HG02610 (cell line): Measurements from ENCODE around the gene RHPN2.

Source experiments
- ATAC-seq: cut with Tn5 transposase; IDR thresholded peaks from one replicate; pipeline ENCODE4 v1.9.1; 2021; ENCODE audit warnings: mild to moderate bottlenecking, moderate library complexity; ENCODE audit not compliant: unreplicated experiment

RHPN2 gene

DNA sequence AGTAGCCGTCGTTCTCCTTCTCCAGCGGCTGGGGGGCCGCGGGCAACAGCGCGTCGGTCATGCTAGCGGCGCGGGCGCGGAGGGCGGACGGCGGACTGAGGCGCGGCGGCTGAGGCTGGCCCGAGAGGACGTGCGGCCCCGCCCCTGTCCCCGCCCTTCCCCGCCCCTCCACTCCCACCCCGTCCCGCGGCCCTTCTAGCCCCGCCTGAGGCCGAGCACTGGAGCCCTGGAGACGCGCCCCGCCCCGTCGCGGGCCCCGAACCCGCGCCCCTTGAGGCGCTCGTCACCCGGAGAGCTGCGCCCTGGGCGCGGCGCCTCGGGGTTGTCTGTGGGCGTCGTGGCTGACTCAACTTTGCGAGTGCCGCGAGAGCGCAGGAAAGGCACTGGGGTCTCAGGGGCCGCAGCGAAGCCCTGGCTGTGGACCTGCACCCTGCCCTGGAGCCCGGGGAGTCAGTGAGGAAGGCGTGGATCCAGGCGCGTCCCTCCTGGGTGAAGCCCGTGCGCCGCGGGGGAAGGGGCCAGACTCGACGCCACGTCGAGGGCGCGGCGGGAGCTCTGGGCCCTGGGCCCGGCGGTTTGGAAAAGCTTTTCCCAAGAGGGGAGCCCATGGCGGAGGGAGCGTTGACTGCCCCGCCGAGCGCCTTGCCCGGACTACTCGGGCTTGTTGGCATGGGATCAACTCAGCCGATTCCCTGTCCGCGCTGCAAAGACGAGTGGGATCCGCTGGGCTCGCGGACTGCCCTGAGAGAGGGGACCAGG, at the start of gene RHPN2:
Gene RHPN2 (minus strand): TSS at position 97 of the 759 bp plus-strand sequence. CDS start 36 bp downstream, at position 61.
- ATAC-seq, result no peak

DNA sequence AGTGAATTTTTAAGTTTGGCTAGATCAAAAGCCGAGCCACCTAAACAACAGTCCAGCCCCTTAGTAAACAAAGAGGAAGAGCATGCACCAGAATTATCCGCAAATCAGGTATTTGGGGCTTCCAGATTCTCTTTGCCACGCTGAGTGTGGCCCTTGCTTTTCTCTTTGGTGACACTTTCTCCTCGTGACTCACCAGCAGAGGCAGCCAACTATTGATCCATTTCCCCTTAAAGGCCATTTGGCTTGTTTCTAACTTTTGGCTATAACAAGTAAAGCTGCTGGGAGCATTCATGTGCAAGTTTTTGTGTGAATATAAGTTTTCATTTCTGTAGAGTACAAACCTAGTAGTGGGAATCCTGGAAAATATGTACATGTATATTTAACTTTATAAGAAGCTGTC, 49.6 kb upstream of the RHPN2 start:
- no peak for ATAC-seq

DNA sequence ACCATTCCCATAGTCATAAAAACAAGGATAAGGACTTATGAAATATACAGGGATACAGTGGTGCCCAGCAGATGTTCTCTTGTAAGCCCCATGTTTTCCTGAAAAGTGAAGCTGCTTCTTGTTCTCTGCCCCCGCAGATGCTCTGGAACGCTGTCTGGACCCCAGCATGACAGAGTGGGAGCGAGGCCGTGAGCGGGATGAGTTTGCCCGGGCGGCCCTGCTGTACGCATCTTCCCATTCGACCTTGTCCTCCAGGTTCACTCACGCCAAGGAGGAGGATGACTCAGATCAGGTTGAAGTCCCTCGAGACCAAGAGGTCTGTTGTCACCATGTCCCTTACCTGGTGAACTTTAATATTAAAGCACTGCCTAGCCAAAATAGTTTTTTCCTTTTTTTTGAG, 46.9 kb upstream of the RHPN2 start:
- ATAC-seq, result no peak

DNA sequence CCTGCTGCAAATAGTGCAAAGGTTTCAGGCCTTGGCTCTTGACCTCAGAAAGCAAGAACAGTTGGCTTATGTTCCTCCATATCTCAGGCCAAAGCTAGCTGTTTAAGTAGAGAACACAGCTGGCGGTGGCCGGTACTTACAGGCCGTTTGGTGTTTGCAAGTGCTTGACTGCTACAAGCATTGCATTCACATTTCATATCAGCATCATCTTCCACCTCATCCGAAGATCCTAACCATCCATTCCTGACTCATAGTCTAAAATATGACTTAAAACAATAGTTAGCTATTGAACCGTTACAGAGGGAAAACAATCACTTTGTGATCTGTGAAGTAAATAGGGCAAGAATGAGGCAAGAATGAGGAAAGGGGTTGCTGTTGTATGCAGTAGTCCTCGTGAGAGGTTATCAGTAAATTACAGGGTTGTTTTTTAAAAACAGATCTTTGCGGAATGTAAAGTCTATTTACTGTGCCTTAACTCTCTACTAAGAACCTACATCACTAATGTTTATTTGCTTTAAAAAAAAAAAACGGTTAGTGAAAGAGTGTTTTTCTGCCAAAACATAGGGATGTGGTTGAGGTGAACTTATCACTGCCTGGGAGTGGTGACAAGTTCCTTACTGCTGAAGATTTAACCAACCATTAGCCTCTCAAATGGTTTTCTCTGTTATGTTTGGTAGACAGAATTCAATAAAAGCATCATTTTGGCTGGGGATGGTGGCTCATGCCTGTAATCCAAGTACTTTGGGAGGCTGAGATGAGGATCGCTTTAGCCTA, 45.6 kb upstream of the RHPN2 start:
- ATAC-seq, result no peak

DNA sequence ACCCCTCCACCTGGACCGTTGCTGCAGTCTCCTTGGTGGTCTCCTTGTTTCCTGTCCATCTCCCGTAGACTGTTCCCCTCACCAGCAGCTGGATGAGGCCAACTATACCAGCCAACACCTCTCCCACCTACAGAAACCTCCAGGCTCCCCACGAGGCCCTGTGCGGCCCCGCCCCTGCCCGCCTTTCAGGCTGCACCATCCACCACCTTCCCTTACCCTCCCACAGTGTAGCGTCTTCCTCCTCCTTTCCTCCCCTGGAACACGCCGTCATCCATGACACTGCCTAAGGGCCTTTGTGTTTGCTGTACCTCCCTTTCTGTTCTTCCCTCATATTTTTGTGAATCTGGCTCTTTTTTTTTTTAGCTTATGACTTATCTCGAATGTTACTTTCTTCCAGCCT, 43.5 kb upstream of the RHPN2 start:
- no peak for ATAC-seq

DNA sequence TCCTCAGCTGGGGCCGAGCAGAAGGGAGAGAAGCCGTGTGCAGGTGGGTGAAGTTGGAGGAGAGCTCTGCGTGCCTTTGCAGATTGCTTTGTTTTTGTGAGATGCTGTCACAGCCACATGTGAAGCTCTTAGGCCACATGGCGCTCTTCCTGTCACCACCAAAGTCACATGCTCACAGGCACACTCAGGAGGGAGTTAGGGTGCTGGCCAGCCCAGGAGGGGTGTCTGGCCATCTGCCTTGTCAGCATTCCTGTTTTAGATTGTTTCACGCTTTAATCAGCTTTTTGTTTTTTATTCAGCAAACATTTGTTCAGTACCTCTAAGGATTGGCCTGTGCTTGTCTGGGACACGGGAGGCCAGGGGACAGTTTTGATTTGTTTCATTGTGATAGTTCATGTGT, 38.2 kb upstream of the RHPN2 start:
- no peak for ATAC-seq

DNA sequence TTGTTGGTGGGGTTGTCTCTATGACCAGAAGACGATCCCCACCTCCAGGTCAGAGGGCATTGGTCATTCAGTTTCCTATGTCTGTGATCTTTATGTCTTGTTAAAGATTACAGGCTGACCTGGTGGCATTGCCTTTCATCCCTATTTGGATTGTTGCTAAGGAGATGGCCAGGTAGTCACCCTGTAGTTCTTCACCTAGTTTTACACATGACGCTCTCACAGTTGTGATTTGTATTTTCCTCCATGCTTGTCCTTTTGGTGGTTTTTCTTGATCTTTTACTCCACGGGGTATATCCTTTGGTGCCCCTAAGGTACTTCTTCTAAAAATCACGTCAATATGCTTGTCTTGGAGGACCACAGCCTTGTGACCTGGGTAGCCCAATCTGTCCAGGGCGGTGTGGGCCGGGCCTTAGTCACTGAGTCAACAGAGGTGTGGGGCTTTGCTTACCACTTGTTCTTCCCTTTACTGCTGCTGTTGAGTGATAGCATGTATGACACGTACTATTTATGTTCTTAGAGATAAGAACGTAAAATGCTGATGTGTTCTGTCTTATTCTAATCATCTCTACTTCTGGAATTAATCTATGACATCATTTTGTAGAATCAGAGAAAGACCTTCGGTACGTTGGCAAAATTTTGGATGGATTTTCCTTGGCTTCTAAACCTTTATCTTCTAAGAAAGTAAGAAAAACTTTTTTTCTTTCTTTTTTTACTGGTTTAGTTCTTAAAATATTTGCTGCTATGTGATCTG, 36.4 kb upstream of the RHPN2 start:
- no peak for ATAC-seq

DNA sequence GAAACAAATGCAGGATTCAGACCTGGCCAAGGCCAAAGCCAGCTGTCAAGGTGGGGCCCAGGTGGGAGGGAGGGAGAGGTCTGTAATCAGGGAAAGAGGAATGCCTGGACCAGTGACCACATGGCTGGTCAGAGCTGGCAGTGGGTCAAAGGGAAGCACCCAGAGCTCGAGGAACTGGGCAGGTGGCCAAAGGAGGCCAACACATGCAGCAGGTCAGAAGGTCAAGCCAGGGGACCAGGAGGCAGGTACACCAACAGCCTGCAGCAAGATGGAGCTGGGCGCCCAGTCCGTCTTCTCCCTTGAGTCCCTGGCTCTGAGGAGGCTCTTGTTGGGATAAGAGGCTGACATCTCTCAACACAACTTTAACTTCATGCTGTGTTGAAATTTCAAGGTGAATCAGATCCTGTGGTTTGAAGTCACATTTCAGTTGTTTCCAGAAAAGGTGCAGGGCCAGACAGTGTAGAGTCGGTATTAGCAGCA, 33.4 kb upstream of the RHPN2 start:
- no peak for ATAC-seq

DNA sequence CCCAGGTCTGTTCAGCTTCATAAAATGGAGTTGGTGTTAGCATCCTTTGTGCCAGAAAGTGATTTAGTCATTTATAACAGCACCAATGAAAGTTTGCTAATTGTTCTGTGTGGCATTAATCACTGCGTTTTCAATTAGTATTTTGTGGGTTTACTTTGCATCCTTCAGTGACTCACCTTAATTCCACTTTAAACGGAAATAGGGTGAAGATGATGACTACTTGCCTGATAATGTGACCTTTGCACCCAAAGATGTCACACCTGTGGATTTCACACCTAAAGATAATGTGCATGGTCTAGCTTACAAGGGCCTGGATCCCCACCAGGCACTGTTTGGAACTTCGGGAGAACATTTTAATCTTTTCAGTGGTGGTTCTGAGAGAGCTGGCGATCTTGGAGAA, 31.3 kb upstream of the RHPN2 start:
- ATAC-seq, result no peak

DNA sequence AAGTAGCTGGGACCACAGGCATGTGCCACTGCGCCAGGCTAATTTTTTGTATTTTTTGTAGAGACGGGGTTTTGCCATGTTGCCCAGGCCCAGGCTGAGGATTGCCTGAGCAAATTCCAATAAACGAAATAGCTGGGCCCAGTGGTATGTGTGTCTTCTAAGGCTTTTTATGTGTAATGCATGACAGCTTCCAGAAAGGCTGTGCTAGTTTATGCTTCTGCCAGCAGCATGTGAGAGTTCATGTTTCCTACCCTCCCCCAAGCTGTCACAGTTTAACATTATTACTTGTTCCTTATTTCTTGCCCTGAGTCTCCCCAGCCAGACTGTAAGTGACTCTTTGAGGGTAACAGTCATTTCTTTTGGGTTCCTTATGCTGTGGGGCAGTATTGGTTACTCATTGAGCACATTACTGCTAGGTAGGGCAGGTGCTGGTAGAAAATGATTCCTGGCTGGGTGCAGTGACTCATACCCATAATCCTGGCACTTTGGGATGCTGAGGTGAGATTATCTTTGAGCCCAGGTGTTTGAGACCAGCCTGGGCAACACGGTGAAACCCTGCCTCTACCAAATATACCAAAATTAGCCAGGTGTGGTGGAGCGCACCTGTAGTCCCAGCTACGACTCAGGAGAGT, 29.9 kb upstream of the RHPN2 start:
- ATAC-seq, result no peak

DNA sequence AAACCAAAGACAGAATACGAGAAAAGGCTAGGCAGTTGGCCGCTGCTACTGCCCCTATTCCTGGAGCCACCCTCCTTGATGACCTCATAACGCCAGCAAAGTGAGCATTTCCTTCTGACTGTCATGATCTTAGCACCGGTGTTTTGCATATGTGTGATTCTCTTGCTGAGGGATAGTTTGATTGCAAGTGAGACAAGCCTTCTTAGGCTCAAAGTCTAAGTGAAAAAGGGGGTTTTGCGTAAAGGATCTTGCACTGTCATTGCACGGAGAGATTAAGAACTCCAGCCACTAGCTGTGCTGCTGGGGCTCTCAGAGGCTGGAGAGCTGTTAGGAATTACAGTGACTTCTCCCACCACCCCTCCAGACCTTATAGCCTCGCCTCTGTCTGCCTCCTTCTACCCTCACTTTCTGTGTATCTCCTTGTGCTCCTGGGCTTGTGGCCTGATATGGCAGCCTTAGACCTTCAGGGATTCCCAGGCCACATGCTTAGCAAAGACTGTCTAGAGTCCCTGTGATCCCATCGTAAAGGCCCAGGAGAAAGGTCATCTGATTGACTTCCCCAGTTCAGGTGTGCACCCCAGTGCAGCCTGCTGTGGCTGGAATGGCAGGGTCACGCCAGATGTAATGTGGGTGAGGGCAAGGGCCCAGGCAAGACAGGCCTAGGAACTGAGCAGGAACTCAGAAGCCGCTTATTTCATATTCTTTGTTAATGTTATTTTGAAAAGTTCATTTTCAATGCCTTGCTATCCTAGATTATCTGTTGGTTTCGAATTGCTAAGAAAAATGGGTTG, 28.9 kb upstream of the RHPN2 start:
- ATAC-seq, result no peak

DNA sequence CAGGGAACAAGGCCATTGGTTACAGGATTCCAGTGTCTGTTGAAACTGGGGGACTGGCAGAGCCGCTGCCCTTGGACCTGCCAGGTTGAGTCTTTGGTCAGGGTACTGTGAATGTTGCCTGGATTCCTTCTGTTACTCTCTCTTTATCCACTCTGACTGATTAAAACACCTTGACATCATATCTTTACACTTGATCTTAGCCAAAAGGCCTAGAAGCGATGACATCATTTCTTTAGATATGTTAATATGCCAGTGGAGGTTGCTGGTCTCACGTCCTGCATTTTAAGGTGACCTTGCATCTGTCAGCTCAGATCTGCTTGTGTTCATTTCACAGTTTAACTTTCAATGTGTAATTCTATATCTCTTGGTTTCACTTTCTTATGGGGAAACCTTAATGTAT, 25.5 kb upstream of the RHPN2 start:
- no peak for ATAC-seq

DNA sequence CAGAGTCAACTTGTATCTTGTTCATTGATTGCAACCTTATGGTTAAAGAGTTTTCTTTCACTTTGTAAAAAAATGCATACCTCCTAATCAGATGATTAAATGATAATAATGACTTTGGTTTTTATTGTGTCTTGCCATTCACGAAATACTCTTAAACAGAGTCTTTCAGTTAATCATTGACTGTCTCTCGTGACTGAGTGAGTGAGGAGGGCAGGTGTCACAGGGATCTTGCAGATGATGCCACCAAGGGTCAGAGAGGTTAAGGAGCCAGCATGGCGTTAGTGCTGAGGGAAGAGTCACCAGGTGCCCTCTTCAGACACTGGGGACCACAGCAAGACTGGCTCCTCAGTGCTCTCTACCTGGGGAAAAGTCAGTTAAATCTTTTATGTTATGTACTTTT, 24.3 kb upstream of the RHPN2 start:
- ATAC-seq, result no peak

DNA sequence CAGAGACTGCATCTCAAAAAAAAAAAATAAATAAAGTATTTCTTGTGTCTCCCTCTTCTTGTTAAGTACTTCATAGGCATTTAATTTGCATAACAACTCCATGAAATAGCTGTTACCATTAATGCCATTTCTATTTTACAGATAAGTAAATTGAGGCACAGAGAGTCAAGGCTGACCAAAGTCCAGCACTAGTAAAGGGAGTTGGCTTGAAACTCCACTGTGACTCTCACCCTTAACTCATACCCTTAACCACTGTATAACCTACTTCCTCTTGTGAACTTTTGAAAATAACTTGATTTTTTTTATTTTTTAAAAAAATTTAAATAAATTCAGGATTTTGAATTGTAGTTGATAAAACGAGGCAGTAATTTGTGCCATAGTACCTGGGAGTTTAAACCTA, 22.3 kb upstream of the RHPN2 start:
- no peak for ATAC-seq

DNA sequence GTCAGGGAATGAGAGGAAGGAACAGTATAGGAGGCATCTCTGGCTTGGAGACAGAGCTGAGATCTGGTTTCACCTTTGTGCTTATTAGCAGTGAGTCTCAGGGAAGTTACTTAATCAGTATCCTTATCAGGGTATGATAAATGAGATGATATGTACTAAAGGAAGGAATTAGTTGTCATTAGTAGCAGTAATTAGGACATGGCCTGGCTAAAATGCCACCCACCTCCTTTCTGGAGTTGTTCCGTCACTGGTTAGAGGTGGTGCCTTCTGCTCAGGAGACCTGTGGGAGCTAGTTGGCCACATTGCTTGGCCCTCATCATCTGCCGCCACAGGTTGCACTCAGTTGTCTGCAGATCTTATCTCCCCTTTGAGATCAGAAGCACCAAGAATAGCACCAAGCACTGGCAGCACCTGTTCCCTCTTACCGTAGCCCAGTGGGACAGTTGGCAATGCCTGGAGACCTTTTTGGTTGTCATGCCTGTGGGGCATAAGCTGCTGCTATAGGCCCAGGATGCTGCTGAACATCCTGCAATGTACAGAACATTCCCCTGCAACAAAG, 21.0 kb upstream of the RHPN2 start:
- ATAC-seq, result no peak

DNA sequence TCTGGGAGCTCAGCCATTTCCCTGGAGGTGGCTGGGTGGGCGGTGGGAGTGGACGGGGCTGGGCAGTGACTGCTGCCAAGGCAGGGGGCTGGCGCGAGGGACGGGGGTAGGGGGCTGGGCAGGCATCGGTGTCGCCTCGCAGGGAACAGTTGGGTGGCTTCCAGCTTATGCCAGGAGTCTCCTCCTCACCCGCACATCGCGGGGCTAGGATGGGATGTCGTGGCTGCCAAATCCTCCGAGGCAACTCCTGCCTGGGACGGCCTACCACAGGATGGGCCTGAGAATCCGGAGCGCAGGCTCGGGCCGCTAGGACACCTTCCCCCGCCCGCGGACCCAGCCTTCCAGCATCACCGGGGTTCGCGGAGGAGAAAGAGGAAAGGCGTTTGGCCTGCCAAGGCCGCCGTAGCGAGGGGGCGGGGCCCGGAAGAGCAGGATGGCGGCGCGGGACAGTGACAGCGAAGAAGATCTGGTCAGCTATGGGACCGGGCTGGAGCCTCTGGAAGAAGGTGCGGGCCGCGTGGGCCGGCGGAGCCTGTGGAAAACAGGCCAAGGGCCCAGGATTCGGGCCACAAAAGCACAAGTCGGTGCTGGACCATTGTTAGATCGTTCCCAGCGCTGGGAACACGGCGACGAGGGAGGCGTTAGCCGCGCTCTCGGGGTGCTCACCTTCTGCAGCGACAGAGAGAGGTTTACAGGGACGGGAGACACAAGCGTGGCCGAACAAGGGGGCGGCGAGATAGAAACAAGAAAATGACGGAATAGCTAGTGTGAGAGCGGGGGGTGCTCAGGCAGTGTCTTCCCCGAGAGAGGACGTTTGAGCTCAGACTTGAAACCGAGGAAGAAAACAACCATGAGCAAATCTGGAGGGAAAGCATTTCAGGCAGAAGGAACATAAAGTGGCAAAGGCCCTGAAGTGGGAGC, 16.3 kb upstream of the RHPN2 start, which contains the start of gene GPATCH1:
Gene GPATCH1 (plus strand): TSS at position 421 of the 921 bp plus-strand sequence. CDS start 13 bp downstream, at position 434.
- ATAC-seq, result peak; percentile 79

DNA sequence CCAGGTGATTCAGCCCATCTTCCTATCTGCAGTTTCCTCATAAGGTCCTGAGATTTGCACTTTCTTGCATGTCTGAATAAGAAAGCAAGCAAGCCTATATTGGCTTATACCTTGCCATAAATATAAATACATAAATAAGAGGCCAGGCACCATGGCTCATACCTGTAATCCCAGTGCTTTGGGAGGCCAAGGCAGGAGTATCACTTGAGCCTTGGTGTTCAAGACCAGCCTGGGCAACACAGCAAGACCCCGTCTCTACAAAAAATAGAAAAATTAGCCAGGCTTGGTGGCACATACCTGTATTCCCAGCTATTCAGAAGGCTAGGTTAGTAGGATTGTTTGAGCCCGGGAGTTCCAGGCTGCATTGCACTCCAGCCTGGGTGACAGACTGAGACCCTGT, 10.8 kb upstream of the RHPN2 start:
- no peak for ATAC-seq

DNA sequence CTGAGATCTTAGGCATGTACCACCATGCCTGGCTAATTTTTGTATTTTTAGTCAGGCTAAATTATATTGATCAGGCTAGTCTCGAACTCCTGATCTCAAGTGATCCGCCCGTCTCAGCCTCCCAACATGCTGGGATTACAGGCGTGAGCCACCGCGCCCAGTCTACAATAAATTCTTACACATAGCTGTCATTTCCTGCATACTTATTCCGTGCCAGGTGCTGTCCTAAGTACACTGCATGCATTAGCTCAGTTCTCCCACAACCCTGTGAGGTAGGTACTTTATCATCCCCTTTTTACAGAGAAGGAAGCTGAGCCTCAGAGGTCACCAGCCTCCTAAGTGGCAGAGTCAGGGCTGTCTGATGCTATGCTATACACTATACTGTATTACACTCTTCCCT, 7.2 kb upstream of the RHPN2 start:
- no peak for ATAC-seq

DNA sequence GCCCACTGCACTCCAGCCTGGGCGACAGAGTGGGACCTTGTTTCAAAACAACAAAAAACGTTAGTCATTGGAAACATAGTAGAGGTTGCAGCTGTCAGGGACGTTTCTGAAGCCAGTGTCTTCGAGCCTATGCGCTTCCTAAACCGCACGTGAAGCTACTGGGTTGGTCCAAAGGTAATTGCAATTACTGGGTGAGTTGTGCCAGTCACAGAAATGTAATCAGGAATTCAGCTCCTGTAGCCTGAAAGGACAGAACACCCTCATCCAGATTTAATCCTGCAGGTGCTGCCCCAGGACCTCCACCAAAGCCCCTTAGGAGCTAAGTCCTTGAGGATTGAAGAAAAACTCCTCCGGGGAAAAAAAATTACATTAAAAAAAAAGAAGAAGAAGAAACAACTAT, 2.4 kb upstream of the RHPN2 start:
- ATAC-seq, result no peak
